ENCODE results near the gene PLEKHH3. TPM values are rescaled to one million over a fixed set of nuclear protein-coding genes. Genes with fewer than 3 reads are reported as not detected.
"Not testable (repeated sequence)": the region's sequence is repeated elsewhere in the genome, so short reads cannot be mapped to it uniquely, and the experiment has no call there.

The PLEKHH3 gene
- total RNA-seq, 2 donors from 2014 or later = 13.7 to 24.3 TPM

DNA sequence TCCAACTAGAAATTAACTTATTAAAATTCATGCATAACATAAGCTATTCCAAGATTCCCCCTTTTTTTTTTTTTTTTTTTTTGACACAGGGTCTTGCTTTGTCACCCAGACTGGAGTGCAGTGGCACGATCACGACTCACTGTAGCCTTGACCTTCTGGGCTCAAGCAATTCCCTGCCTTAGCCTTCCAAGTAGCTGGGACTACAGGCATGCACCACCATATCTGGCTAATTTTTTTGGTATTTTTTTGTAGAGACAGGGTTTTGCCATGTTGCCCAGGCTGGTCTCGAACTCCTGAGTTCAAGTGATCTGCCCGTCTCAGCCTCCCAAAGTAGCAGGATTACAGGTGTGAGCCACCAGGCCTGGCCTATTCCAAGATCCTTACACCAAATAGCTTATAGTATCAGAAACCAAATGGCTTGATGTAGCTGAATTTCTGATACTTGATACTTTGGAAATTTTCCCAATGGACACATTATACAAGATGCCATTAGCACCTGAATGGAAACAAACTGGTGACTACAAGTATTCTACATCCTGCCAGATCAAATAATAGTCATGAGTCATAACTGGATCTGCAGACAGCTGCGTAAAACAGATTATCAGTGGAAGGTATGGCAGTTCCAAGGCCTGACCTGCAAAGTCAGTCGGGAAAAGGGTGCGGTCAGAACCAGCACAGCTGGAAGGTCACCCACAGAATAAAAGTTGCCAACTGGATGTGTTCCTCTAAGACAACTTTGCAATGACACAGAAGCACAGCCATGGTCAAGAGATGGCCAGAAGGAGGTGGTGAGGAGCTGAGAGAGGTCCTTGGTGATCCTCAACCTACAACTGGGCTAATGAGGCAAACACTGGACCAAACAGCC, 52.8 kb downstream of the PLEKHH3 start:
- Mint-ChIP-seq H3K27ac (no peak overlapping the region), H3K9me3 (no peaks in the 10 kb centered on the region), H3K4me3 (no peak overlapping the region), H3K4me1 (no peaks in the 10 kb centered on the region), H3K36me3 (ENCODE audit: low read depth) (no peaks in the 10 kb centered on the region), H3K27me3 (ENCODE audit: insufficient read depth) (no peaks in the 10 kb centered on the region)
- H3K27ac ChIP-seq (ENCODE audit: low read depth, low read length) = no peak overlapping the region
- no peaks in the 10 kb centered on the region for H3K27me3 ChIP-seq (ENCODE audit: control insufficient read depth, insufficient read depth, low read length, poor library complexity, severe bottlenecking)
- TF ChIP-seq, protein P1, sequence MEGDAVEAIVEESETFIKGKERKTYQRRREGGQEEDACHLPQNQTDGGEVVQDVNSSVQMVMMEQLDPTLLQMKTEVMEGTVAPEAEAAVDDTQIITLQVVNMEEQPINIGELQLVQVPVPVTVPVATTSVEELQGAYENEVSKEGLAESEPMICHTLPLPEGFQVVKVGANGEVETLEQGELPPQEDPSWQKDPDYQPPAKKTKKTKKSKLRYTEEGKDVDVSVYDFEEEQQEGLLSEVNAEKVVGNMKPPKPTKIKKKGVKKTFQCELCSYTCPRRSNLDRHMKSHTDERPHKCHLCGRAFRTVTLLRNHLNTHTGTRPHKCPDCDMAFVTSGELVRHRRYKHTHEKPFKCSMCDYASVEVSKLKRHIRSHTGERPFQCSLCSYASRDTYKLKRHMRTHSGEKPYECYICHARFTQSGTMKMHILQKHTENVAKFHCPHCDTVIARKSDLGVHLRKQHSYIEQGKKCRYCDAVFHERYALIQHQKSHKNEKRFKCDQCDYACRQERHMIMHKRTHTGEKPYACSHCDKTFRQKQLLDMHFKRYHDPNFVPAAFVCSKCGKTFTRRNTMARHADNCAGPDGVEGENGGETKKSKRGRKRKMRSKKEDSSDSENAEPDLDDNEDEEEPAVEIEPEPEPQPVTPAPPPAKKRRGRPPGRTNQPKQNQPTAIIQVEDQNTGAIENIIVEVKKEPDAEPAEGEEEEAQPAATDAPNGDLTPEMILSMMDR (conservative IDR thresholded peaks at IDR 0.05) = peak; percentile 22
- no peaks in the 10 kb centered on the region for H3K9me3 ChIP-seq (ENCODE audit: control insufficient read depth, low read length)
- H3K4me1 ChIP-seq (ENCODE audit: control insufficient read depth, insufficient read depth, low read length) = no peaks in the 10 kb centered on the region
- no peaks in the 10 kb centered on the region for H3K36me3 ChIP-seq (ENCODE audit: control insufficient read depth, insufficient read depth, low read length)
- no peak for DNase-seq
- no peak overlapping the region for H3K9ac ChIP-seq (ENCODE audit: extremely low read depth, low read length, poor library complexity, severe bottlenecking)
- H3K4me3 ChIP-seq (ENCODE audit: low read length) = no peak overlapping the region
- 93 to 95% methylated on average over 4 to 7 of the region's 7 CpGs for WGBS, 2 experiments (ENCODE audit: insufficient coverage in 1 of 2, insufficient read length in 1 of 2)

DNA sequence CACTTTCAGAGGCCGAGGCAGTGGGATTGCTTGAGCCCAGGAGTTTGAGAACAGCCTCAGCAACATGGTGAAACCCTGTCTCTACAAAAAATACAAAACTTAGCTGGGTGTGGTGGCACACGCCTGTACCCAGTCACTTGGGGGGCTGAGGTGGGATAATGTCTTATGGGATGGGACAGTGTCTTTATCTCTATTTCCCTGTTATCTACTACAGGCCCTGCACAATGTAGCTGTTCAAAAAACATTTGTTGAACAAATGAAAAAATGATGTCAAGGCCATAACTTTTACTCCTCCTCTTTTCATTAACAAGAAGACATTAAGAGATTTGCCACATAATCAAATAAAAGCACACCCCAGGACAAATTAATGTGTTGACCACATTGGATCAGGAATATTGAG, 53.5 kb downstream of the PLEKHH3 start:
- Mint-ChIP-seq H3K4me3 (no peak overlapping the region), H3K27me3 (ENCODE audit: insufficient read depth) (no peaks in the 10 kb centered on the region), H3K36me3 (ENCODE audit: low read depth) (no peaks in the 10 kb centered on the region), H3K27ac (no peak overlapping the region), H3K9me3 (no peaks in the 10 kb centered on the region), H3K4me1 (peaks cover 5% of the 10 kb centered on the region)
- Histone ChIP-seq H3K9me3 (ENCODE audit: control insufficient read depth, low read length) (no peaks in the 10 kb centered on the region), H3K36me3 (ENCODE audit: control insufficient read depth, insufficient read depth, low read length) (no peaks in the 10 kb centered on the region), H3K27ac (ENCODE audit: low read depth, low read length) (no peak overlapping the region), H3K9ac (ENCODE audit: extremely low read depth, low read length, poor library complexity, severe bottlenecking) (no peak overlapping the region), H3K4me3 (ENCODE audit: low read length) (no peak overlapping the region), H3K4me1 (ENCODE audit: control insufficient read depth, insufficient read depth, low read length) (peaks cover 2% of the 10 kb centered on the region), H3K27me3 (ENCODE audit: control insufficient read depth, insufficient read depth, low read length, poor library complexity, severe bottlenecking) (no peaks in the 10 kb centered on the region)
- TF ChIP-seq, protein P1 (conservative IDR thresholded peaks at IDR 0.05) = no peak
- DNase-seq = no peak
- 93 to 100% methylated on average over 1 to 2 of the region's 2 CpGs for WGBS, 2 experiments (ENCODE audit: insufficient coverage in 1 of 2, insufficient read length in 1 of 2)

DNA sequence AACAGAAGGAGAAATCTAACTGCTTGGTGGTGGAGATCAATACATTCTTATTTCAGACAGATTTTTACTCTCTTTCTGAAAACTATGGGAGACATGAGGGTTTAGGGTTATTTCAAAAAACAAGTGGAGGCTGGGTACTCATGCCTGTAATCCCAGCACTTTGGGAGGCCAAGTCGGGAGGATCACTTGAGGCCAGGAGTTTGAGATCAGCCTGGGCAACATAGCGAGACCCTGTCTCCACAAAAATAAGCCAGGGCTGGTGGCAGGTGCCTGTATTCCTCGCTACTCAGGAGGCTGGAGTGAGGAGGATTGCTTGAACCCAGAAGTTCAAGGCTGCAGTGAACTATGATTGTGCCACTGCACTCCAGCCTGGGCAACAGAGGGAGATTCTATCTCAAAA, 54.8 kb downstream of the PLEKHH3 start:
- H3K27me3 ChIP-seq (ENCODE audit: control insufficient read depth, insufficient read depth, low read length, poor library complexity, severe bottlenecking); H3K36me3 Mint-ChIP-seq (ENCODE audit: low read depth); H3K4me1 Mint-ChIP-seq; H3K9ac ChIP-seq (ENCODE audit: extremely low read depth, low read length, poor library complexity, severe bottlenecking); H3K4me3 Mint-ChIP-seq; H3K4me3 ChIP-seq (ENCODE audit: low read length); H3K9me3 Mint-ChIP-seq; H3K27me3 Mint-ChIP-seq (ENCODE audit: insufficient read depth); H3K4me1 ChIP-seq (ENCODE audit: control insufficient read depth, insufficient read depth, low read length); H3K27ac ChIP-seq (ENCODE audit: low read depth, low read length); DNase-seq; H3K36me3 ChIP-seq (ENCODE audit: control insufficient read depth, insufficient read depth, low read length); H3K27ac Mint-ChIP-seq; H3K9me3 ChIP-seq (ENCODE audit: control insufficient read depth, low read length): not testable (repeated sequence)
- WGBS, 2 experiments (ENCODE audit: insufficient coverage in 1 of 2, insufficient read length in 1 of 2) = 82 to 89% methylated on average over 3 of the region's 3 CpGs

Measured in endodermal cell (in vitro differentiated cells).